ENCODE measurements around the gene POU6F2.

The POU6F2 gene

DNA sequence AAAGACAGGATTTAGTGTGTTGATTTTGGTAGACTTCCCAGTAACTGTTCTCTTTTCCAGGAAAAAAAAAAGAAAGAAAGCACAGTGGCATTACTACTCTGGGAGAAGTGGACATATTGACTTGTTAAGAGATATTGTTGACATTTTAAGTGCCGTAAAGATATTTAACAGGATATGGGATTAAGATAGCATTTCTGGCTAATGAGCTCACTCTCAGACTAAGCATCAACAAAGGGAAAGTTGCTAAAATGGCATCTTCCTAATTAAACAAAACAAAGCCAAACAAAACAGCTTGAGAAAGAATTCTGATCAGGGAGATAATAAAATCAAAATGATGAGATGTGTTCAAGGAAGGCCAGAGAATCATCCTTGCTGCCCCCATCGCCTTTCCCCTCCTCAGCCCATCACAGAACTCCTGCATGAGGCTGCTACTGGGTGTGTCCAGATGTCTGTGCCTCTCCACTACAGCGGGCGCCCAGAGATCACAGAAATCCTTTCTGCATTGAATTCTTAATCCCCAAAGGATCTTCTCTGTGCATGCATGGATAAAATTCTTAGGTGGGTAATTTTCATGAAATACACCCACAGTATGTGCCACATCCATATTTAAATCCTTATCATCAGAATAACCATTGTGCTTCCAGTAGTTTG lies 270.5 kb downstream of the POU6F2 start:
- Histone ChIP-seq H4K5ac (ENCODE audit: low read length) (no peak overlapping the region), H3K4me1 (ENCODE audit: control insufficient read depth, low read depth, low read length) (peaks cover 4% of the 10 kb centered on the region), H3K18ac (ENCODE audit: low read length) (peak overlapping the region; percentile 31), H2BK120ac (ENCODE audit: low read depth, low read length) (no peak overlapping the region), H3K56ac (ENCODE audit: low read length) (no peak overlapping the region), H3K27ac (ENCODE audit: low read depth, low read length) (no peak overlapping the region), H3K79me2 (ENCODE audit: control insufficient read depth, insufficient read depth, low read length) (no peaks in the 10 kb centered on the region), H3K27me3 (ENCODE audit: insufficient read depth, low read length, poor library complexity) (no peaks in the 10 kb centered on the region), H3K9ac (ENCODE audit: low read length) (no peak overlapping the region), H4K8ac (ENCODE audit: low read depth, low read length) (no peak overlapping the region), H2BK5ac (ENCODE audit: low read length) (no peak overlapping the region), H3K23ac (ENCODE audit: low read length) (no peak overlapping the region), H3K4ac (ENCODE audit: low read depth, low read length) (no peak overlapping the region), H3K79me1 (ENCODE audit: low read length) (no peaks in the 10 kb centered on the region), H3K4me2 (ENCODE audit: low read length) (no peak overlapping the region), H2BK15ac (replicated peaks; ENCODE audit: low read depth) (no peak overlapping the region), H3K36me3 (ENCODE audit: control insufficient read depth, insufficient read depth, low read length) (no peaks in the 10 kb centered on the region), H2AK5ac (ENCODE audit: low read length) (no peak overlapping the region), H3K4me3 (ENCODE audit: low read length) (no peak overlapping the region)
- DNase-seq: peak; percentile 57
- WGBS (ENCODE audit: extremely low coverage, insufficient coverage, low lambda C conversion rate): no CpG with 5 or more reads among the region's 4 CpGs

DNA sequence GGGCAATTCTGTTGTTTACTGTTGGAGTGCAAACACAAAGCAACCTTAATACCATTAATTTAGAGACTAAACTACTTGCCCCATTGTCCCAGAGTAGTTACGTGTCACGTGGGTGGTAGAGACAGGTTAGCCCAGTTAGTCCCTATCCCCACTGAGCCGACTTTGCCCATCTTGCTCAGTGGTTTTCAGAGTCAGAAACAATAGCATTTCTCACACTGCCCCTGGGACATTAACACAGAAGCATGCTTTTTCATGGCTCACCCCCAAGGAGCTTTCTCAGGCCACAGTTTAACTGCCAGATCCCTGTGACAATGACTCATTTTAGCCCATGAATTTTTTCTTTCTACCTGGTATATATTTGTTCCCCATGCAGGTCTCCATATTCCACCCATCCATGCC lies 271.0 kb downstream of the POU6F2 start:
- Histone ChIP-seq H2BK15ac (replicated peaks; ENCODE audit: low read depth) (no peak overlapping the region), H3K27me3 (ENCODE audit: insufficient read depth, low read length, poor library complexity) (no peaks in the 10 kb centered on the region), H3K4me3 (ENCODE audit: low read length) (no peak overlapping the region), H3K4ac (ENCODE audit: low read depth, low read length) (no peak overlapping the region), H3K4me2 (ENCODE audit: low read length) (no peak overlapping the region), H4K8ac (ENCODE audit: low read depth, low read length) (no peak overlapping the region), H2BK120ac (ENCODE audit: low read depth, low read length) (no peak overlapping the region), H3K56ac (ENCODE audit: low read length) (peak overlapping the region; percentile 28), H3K27ac (ENCODE audit: low read depth, low read length) (no peak overlapping the region), H3K4me1 (ENCODE audit: control insufficient read depth, low read depth, low read length) (peaks cover 4% of the 10 kb centered on the region), H3K18ac (ENCODE audit: low read length) (peak overlapping the region; percentile 31), H2AK5ac (ENCODE audit: low read length) (no peak overlapping the region), H4K5ac (ENCODE audit: low read length) (no peak overlapping the region), H3K23ac (ENCODE audit: low read length) (no peak overlapping the region), H3K79me2 (ENCODE audit: control insufficient read depth, insufficient read depth, low read length) (no peaks in the 10 kb centered on the region), H3K9ac (ENCODE audit: low read length) (no peak overlapping the region), H2BK5ac (ENCODE audit: low read length) (no peak overlapping the region), H3K36me3 (ENCODE audit: control insufficient read depth, insufficient read depth, low read length) (no peaks in the 10 kb centered on the region), H3K79me1 (ENCODE audit: low read length) (no peaks in the 10 kb centered on the region)
- peak; percentile 67 for DNase-seq
- no CpG with 5 or more reads among the region's 3 CpGs for WGBS (ENCODE audit: extremely low coverage, insufficient coverage, low lambda C conversion rate)

DNA sequence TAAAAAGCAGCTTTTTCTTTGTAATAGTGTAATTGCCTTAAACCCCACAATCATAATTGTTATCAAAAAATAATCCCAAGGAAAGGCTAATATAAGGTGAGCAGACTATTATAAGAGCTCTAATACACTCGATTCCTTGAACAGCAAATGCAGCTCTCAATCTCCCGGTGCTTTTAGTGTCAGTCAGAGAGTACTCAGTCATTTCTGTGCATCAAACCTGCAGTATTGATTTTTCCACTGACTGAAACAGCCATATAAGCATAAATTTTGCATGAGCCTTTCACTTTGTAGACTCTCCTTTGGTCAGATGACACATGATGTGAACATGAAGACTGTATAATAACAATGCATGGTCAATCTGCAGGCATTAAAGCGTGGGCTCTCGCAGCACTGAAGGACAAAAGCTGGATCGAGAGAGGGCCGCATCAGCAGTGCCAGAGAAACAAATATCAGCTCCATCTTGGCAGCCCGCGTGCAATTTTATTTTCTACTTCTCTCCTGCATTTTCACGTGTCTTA lies 272.0 kb downstream of the POU6F2 start:
- Histone ChIP-seq H4K8ac (ENCODE audit: low read depth, low read length) (no peak overlapping the region), H3K79me1 (ENCODE audit: low read length) (no peaks in the 10 kb centered on the region), H3K79me2 (ENCODE audit: control insufficient read depth, insufficient read depth, low read length) (no peaks in the 10 kb centered on the region), H3K4me1 (ENCODE audit: control insufficient read depth, low read depth, low read length) (peaks cover 4% of the 10 kb centered on the region), H3K23ac (ENCODE audit: low read length) (no peak overlapping the region), H3K4me3 (ENCODE audit: low read length) (no peak overlapping the region), H3K27me3 (ENCODE audit: insufficient read depth, low read length, poor library complexity) (no peaks in the 10 kb centered on the region), H3K56ac (ENCODE audit: low read length) (no peak overlapping the region), H2BK120ac (ENCODE audit: low read depth, low read length) (no peak overlapping the region), H4K5ac (ENCODE audit: low read length) (no peak overlapping the region), H3K9ac (ENCODE audit: low read length) (no peak overlapping the region), H2BK5ac (ENCODE audit: low read length) (no peak overlapping the region), H2AK5ac (ENCODE audit: low read length) (no peak overlapping the region), H3K4ac (ENCODE audit: low read depth, low read length) (no peak overlapping the region), H3K4me2 (ENCODE audit: low read length) (no peak overlapping the region), H3K36me3 (ENCODE audit: control insufficient read depth, insufficient read depth, low read length) (no peaks in the 10 kb centered on the region), H2BK15ac (replicated peaks; ENCODE audit: low read depth) (no peak overlapping the region), H3K18ac (ENCODE audit: low read length) (peak overlapping the region; percentile 32), H3K27ac (ENCODE audit: low read depth, low read length) (no peak overlapping the region)
- no CpG with 5 or more reads among the region's 9 CpGs for WGBS (ENCODE audit: extremely low coverage, insufficient coverage, low lambda C conversion rate)
- DNase-seq: no peak

DNA sequence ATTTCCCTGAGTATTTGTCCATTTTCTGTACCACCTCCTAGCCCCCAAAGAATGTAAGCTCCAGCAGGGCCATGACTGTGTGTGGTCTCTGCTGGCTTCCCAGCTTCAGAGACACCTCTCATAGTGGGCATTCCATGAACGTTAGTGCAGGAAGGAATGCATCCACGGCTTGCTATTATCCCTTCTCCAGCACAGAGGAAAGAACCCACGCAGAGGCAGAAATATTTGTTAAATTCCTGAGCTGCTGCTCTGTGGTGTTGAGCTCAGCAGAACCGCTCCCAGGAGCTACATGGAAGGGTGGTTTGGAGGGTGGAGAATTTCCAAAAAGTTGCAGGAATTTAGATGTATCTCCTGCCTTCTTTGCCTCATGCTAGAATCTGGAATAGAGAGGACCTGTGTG lies 275.2 kb downstream of the POU6F2 start:
- no peaks in the 10 kb centered on the region for H3K79me2 ChIP-seq (ENCODE audit: control insufficient read depth, insufficient read depth, low read length)
- H2BK5ac ChIP-seq (ENCODE audit: low read length): no peak overlapping the region
- H3K9ac ChIP-seq (ENCODE audit: low read length): no peak overlapping the region
- no peaks in the 10 kb centered on the region for H3K79me1 ChIP-seq (ENCODE audit: low read length)
- H4K8ac ChIP-seq (ENCODE audit: low read depth, low read length): no peak overlapping the region
- H3K4ac ChIP-seq (ENCODE audit: low read depth, low read length): no peak overlapping the region
- no peak overlapping the region for H2BK15ac ChIP-seq (replicated peaks; ENCODE audit: low read depth)
- H3K23ac ChIP-seq (ENCODE audit: low read length): no peak overlapping the region
- H3K4me1 ChIP-seq (ENCODE audit: control insufficient read depth, low read depth, low read length): peaks cover 4% of the 10 kb centered on the region
- no peak overlapping the region for H3K4me2 ChIP-seq (ENCODE audit: low read length)
- DNase-seq: peak; percentile 92
- no peak overlapping the region for H3K4me3 ChIP-seq (ENCODE audit: low read length)
- H3K27ac ChIP-seq (ENCODE audit: low read depth, low read length): peak overlapping the region; percentile 40
- no peak overlapping the region for H3K56ac ChIP-seq (ENCODE audit: low read length)
- no CpG with 5 or more reads among the region's 4 CpGs for WGBS (ENCODE audit: extremely low coverage, insufficient coverage, low lambda C conversion rate)
- no peak overlapping the region for H2BK120ac ChIP-seq (ENCODE audit: low read depth, low read length)
- H3K18ac ChIP-seq (ENCODE audit: low read length): no peak overlapping the region
- no peaks in the 10 kb centered on the region for H3K27me3 ChIP-seq (ENCODE audit: insufficient read depth, low read length, poor library complexity)
- H3K36me3 ChIP-seq (ENCODE audit: control insufficient read depth, insufficient read depth, low read length): no peaks in the 10 kb centered on the region
- H2AK5ac ChIP-seq (ENCODE audit: low read length): no peak overlapping the region
- no peak overlapping the region for H4K5ac ChIP-seq (ENCODE audit: low read length)

- Histone ChIP-seq H2BK120ac (ENCODE audit: low read depth, low read length) (no peak overlapping the region), H3K23ac (ENCODE audit: low read length) (no peak overlapping the region), H3K4ac (ENCODE audit: low read depth, low read length) (no peak overlapping the region), H4K5ac (ENCODE audit: low read length) (no peak overlapping the region), H3K9ac (ENCODE audit: low read length) (no peak overlapping the region), H3K27me3 (ENCODE audit: insufficient read depth, low read length, poor library complexity) (no peaks in the 10 kb centered on the region), H2BK5ac (ENCODE audit: low read length) (no peak overlapping the region), H3K4me3 (ENCODE audit: low read length) (no peak overlapping the region), H2BK15ac (replicated peaks; ENCODE audit: low read depth) (no peak overlapping the region), H3K4me1 (ENCODE audit: control insufficient read depth, low read depth, low read length) (no peaks in the 10 kb centered on the region), H3K79me1 (ENCODE audit: low read length) (no peaks in the 10 kb centered on the region), H3K56ac (ENCODE audit: low read length) (no peak overlapping the region), H3K4me2 (ENCODE audit: low read length) (no peak overlapping the region), H3K36me3 (ENCODE audit: control insufficient read depth, insufficient read depth, low read length) (no peaks in the 10 kb centered on the region), H2AK5ac (ENCODE audit: low read length) (peak overlapping the region; percentile 48), H4K8ac (ENCODE audit: low read depth, low read length) (no peak overlapping the region), H3K18ac (ENCODE audit: low read length) (no peak overlapping the region), H3K79me2 (ENCODE audit: control insufficient read depth, insufficient read depth, low read length) (no peaks in the 10 kb centered on the region), H3K27ac (ENCODE audit: low read depth, low read length) (no peak overlapping the region)
- WGBS (ENCODE audit: extremely low coverage, insufficient coverage, low lambda C conversion rate): no CpG with 5 or more reads among the region's 11 CpGs
- peak; percentile 18 for DNase-seq
Measured at GRCh38 chr7:39259391-39260003, 281.8 kb downstream of the POU6F2 start.
